NCI-H748 treated with DMSO at 0.1 percent for 48 hours (cell line): ENCODE measurements around the gene VSIG4.
"Not testable (repeated sequence)": the region's sequence is repeated elsewhere in the genome, so short reads cannot be mapped to it uniquely, and the experiment has no call there.

ENCODE experiments used
- DNase-seq: peaks from one replicate; lab custom pipeline; 2025; lab: John Stamatoyannopoulos, UW

VSIG4 gene

DNA sequence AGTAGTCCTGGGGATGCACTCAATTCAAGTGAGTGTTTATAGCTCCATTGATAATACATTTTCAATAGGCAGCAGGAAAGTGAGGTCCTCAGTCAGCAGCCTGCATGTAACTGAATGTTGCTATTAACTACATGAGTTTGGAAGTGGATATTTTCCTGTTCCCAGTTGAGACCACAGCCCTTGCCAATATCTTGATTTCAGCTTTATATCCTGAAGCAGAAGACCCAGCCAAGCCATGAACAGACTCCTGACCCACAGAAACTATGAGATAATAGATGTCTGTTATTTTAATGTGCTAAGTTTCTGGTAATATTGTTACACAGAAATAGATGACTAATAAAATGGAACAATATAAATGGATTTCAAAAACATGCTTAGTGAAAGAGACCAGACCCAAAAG lies 63.7 kb downstream of the VSIG4 start:
- no peak for DNase-seq

DNA sequence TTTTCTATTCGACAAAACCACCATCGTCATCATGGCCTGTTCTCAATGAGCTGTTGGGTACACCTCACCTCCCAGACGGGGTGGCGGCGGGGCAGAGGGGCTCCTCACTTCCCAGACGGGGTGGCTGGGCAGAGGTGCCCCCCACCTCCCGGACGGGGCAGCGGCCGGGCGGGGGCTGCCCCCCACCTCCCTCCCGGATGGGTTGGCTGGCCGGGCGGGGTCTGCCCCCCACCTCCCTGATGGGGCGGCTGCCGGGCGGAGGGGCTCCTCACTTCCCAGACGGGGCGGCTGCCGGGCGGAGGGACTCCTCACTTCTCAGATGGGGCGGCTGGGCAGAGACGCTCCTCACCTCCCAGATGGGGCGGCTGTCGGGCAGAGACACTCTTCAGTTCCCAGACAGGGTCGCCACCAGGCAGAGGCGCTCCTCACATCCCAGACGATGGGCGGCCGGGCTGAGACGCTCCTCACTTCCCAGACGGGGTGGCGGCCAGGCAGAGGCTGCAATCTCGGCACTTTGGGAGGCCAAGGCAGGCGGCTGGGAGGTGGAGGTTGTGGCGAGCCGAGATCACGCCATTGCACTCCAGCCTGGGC lies 64.6 kb downstream of the VSIG4 start:
- DNase-seq = not testable (repeated sequence)
